ENCODE data around the gene UTP14A. TPM values are rescaled to one million over a fixed set of nuclear protein-coding genes. Genes with fewer than 3 reads are reported as not detected.
"Not testable (repeated sequence)": the region's sequence is repeated elsewhere in the genome, so short reads cannot be mapped to it uniquely, and the experiment has no call there.

Gene UTP14A, protein sequence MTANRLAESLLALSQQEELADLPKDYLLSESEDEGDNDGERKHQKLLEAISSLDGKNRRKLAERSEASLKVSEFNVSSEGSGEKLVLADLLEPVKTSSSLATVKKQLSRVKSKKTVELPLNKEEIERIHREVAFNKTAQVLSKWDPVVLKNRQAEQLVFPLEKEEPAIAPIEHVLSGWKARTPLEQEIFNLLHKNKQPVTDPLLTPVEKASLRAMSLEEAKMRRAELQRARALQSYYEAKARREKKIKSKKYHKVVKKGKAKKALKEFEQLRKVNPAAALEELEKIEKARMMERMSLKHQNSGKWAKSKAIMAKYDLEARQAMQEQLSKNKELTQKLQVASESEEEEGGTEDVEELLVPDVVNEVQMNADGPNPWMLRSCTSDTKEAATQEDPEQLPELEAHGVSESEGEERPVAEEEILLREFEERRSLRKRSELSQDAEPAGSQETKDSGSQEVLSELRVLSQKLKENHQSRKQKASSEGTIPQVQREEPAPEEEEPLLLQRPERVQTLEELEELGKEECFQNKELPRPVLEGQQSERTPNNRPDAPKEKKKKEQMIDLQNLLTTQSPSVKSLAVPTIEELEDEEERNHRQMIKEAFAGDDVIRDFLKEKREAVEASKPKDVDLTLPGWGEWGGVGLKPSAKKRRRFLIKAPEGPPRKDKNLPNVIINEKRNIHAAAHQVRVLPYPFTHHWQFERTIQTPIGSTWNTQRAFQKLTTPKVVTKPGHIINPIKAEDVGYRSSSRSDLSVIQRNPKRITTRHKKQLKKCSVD
- total RNA-seq: 11.7 TPM
- 1 to 10 TPM; 5.8 to 9.5 (median 8.3) TPM for polyA plus RNA-seq

DNA sequence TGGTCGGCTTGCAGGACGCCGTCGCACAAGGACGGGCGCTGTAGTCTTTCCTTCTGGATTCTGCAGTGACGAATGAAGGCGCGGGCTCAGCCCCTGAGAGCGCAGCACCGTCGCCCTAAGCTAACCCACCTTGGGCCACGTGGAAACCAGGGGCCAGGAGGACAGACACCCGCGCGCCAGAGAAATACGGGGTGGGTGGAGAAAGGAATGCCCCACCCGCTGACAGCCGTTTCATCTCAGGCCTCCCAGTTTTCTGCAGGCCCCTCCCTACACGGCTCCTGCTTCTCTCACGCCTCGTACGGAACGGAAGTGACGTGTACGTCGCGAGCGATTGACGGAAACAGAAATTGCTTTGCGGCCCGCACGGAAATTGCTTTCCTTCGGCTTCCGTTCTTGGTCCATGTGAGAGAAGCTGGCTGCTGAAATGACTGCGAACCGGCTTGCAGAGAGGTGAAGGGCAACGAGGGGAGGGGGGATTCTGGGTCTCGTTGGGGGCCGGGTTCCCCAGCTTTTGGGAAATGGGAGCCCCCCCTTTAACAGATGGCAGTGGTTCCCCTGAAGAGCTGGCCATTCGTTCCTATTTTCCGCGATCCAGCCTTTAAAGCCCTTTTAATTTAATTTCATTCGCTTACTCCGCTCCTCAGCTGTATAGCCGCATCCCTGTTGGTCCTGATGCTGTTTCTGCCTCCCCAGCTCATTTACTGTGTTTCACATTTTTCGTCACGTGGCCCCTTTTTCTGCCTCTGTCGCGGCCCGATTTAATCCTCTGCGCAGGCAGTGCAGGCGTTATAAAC, at the start of gene UTP14A:
UTP14A (plus strand) TSS at position 378 of the 794 bp plus-strand sequence; CDS start at position 425, 47 bp downstream.
- peak within 1 kb of the TSS; percentile 78 for H3K4me3 ChIP-seq (ENCODE audit: low read depth, low read length)
- peaks cover 4% of the 10 kb centered on the region for H3K27me3 Mint-ChIP-seq

DNA sequence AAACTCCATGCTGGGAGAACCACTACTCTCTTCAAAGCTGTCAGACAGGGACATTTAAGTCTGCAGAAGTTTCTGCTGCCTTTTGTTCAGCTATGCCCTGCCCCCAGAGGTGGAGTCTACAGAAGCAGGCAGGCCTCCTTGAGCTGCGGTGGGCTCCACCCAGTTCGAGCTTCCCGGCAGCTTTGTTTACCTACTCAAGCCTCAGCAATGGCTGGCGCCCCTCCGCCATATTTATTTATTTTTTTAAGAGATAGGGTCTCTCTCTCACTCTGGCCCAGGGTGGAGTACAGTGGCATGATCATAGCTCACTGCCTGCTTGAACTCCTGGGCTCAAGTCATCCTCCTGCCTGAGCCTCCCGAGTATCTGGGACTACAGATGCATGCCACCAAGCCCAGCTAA, 46.8 kb upstream of the UTP14A start:
- H3K9me3 Mint-ChIP-seq; H3K4me1 ChIP-seq (ENCODE audit: control insufficient read depth, insufficient read depth, low read length, poor library complexity, severe bottlenecking); H3K9me3 ChIP-seq (ENCODE audit: control insufficient read depth in 2 of 2, low read length in 2 of 2); H3K4me3 Mint-ChIP-seq; H3K27ac ChIP-seq (ENCODE audit: insufficient read depth, low read length, poor library complexity, severe bottlenecking); H3K4me1 Mint-ChIP-seq; H3K4me3 ChIP-seq (ENCODE audit: low read depth, low read length); H3K36me3 Mint-ChIP-seq; DNase-seq; H3K27me3 Mint-ChIP-seq; H3K27me3 ChIP-seq (ENCODE audit: control insufficient read depth, insufficient read depth, low read length); ATAC-seq (ENCODE audit: low read depth in 2 of 2); H3K36me3 ChIP-seq (ENCODE audit: control insufficient read depth, insufficient read depth, low read length): not testable (repeated sequence)
- peak overlapping the region in 1 of 3 donors; percentile 38 for H3K27ac Mint-ChIP-seq

More for the DNA sequence above, at the start of gene UTP14A:
- Mint-ChIP-seq H3K36me3 (peaks cover 6% of the 10 kb centered on the region), H3K9me3 (peaks cover 0 to 1% (median 0%) of the 10 kb centered on the region in 7 donors), H3K4me1 (peaks cover 0 to 9% (median 6%) of the 10 kb centered on the region in 4 donors), H3K4me3 (peak within 1 kb of the TSS; percentile 92 to 95 (median 93)), H3K27ac (peak within 1 kb of the TSS in 2 of 3 donors; percentile 82 to 93)
- peaks cover 22% of the 10 kb centered on the region for H3K36me3 ChIP-seq (ENCODE audit: control insufficient read depth, insufficient read depth, low read length)
- peaks cover 4% of the 10 kb centered on the region for H3K4me1 ChIP-seq (ENCODE audit: control insufficient read depth, insufficient read depth, low read length, poor library complexity, severe bottlenecking)
- DNase-seq (peak; percentile 81 to 95 (median 84)), ATAC-seq (ENCODE audit: low read depth in 2 of 2) (peak; percentile 92 to 93)
- H3K27me3 ChIP-seq (ENCODE audit: control insufficient read depth, insufficient read depth, low read length): no peaks in the 10 kb centered on the region
- no peaks in the 10 kb centered on the region for H3K9me3 ChIP-seq (ENCODE audit: control insufficient read depth in 2 of 2, low read length in 2 of 2)
- H3K27ac ChIP-seq (ENCODE audit: insufficient read depth, low read length, poor library complexity, severe bottlenecking): peak within 1 kb of the TSS; percentile 70

DNA sequence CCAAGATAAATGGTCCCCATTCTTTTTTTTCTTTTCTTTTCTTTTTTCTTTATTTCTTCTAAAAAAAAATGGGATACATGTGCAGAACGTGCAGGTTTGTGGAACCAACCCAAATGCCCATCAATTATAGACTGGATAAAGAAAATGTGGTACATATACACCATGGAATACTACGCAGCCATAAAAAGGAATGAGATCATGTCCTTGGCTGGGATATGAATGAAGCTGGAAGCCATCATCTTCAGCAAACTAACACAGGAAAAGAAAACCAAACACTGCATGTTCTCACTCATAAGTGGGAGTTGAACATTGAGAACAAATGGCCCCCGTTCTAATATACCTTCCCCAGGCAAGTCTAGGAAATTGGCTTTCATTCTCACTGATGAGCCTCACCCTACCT, 39.6 kb upstream of the UTP14A start:
- H3K4me1 Mint-ChIP-seq; H3K36me3 Mint-ChIP-seq; H3K4me1 ChIP-seq (ENCODE audit: control insufficient read depth, insufficient read depth, low read length, poor library complexity, severe bottlenecking); H3K27ac Mint-ChIP-seq; H3K27ac ChIP-seq (ENCODE audit: insufficient read depth, low read length, poor library complexity, severe bottlenecking); H3K9me3 Mint-ChIP-seq; H3K4me3 ChIP-seq (ENCODE audit: low read depth, low read length); H3K9me3 ChIP-seq (ENCODE audit: control insufficient read depth in 2 of 2, low read length in 2 of 2); H3K4me3 Mint-ChIP-seq; DNase-seq; H3K36me3 ChIP-seq (ENCODE audit: control insufficient read depth, insufficient read depth, low read length); ATAC-seq (ENCODE audit: low read depth in 2 of 2); H3K27me3 ChIP-seq (ENCODE audit: control insufficient read depth, insufficient read depth, low read length): not testable (repeated sequence)
- peaks cover 12% of the 10 kb centered on the region for H3K27me3 Mint-ChIP-seq

DNA sequence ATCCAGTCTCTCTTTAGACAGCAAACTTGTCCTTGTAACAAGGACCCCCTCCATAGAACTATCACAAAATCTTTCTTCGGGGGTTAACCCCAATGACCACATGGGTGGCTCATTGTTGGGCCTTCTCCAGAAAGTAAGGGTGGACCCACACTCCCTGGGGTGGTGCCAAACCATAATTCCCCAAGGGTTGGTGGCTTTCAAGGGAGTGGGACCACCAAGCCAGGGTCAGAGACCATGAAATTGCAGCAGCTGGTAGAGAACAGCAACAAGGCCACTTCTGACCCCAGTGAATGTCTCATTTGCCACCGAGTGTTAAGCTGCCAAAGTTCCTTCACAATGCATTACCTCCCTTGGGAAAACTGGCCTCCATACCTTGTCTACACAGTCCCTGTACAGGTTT, 33.4 kb upstream of the UTP14A start:
- ATAC-seq (ENCODE audit: low read depth in 2 of 2) (no peak), DNase-seq (no peak)
- H3K27me3 Mint-ChIP-seq: peaks cover 6% of the 10 kb centered on the region
- H3K27ac Mint-ChIP-seq: no peak overlapping the region
- H3K4me1 Mint-ChIP-seq: no peaks in the 10 kb centered on the region
- Histone ChIP-seq H3K36me3 (ENCODE audit: control insufficient read depth, insufficient read depth, low read length) (no peaks in the 10 kb centered on the region), H3K27me3 (ENCODE audit: control insufficient read depth, insufficient read depth, low read length) (no peaks in the 10 kb centered on the region), H3K27ac (ENCODE audit: insufficient read depth, low read length, poor library complexity, severe bottlenecking) (no peak overlapping the region), H3K4me3 (ENCODE audit: low read depth, low read length) (no peak overlapping the region), H3K4me1 (ENCODE audit: control insufficient read depth, insufficient read depth, low read length, poor library complexity, severe bottlenecking) (no peaks in the 10 kb centered on the region), H3K9me3 (ENCODE audit: control insufficient read depth in 2 of 2, low read length in 2 of 2) (no peaks in the 10 kb centered on the region)
- H3K9me3 Mint-ChIP-seq: no peaks in the 10 kb centered on the region
- H3K4me3 Mint-ChIP-seq: peak overlapping the region in 1 of 4 donors; percentile 40
- H3K36me3 Mint-ChIP-seq: no peaks in the 10 kb centered on the region

GRCh38 chrX:129875669-129876068, 30.3 kb upstream of the UTP14A start:
- H3K27me3 ChIP-seq (ENCODE audit: control insufficient read depth, insufficient read depth, low read length): no peaks in the 10 kb centered on the region
- Mint-ChIP-seq H3K4me1 (no peaks in the 10 kb centered on the region), H3K27ac (no peak overlapping the region), H3K4me3 (no peak overlapping the region), H3K36me3 (no peaks in the 10 kb centered on the region), H3K27me3 (peaks cover 6% of the 10 kb centered on the region), H3K9me3 (peaks cover 0 to 2% (median 0%) of the 10 kb centered on the region in 7 donors)
- no peaks in the 10 kb centered on the region for H3K36me3 ChIP-seq (ENCODE audit: control insufficient read depth, insufficient read depth, low read length)
- no peaks in the 10 kb centered on the region for H3K4me1 ChIP-seq (ENCODE audit: control insufficient read depth, insufficient read depth, low read length, poor library complexity, severe bottlenecking)
- no peak overlapping the region for H3K4me3 ChIP-seq (ENCODE audit: low read depth, low read length)
- DNase-seq (no peak), ATAC-seq (ENCODE audit: low read depth in 2 of 2) (no peak)
- no peak overlapping the region for H3K27ac ChIP-seq (ENCODE audit: insufficient read depth, low read length, poor library complexity, severe bottlenecking)
- no peaks in the 10 kb centered on the region for H3K9me3 ChIP-seq (ENCODE audit: control insufficient read depth in 2 of 2, low read length in 2 of 2)

GRCh38 chrX:129876771-129877305, 29.1 kb upstream of the UTP14A start:
- Histone ChIP-seq H3K36me3 (ENCODE audit: control insufficient read depth, insufficient read depth, low read length) (no peaks in the 10 kb centered on the region), H3K4me3 (ENCODE audit: low read depth, low read length) (no peak overlapping the region), H3K4me1 (ENCODE audit: control insufficient read depth, insufficient read depth, low read length, poor library complexity, severe bottlenecking) (no peaks in the 10 kb centered on the region), H3K9me3 (ENCODE audit: control insufficient read depth in 2 of 2, low read length in 2 of 2) (no peaks in the 10 kb centered on the region), H3K27me3 (ENCODE audit: control insufficient read depth, insufficient read depth, low read length) (no peaks in the 10 kb centered on the region), H3K27ac (ENCODE audit: insufficient read depth, low read length, poor library complexity, severe bottlenecking) (no peak overlapping the region)
- H3K4me1 Mint-ChIP-seq: no peaks in the 10 kb centered on the region
- H3K4me3 Mint-ChIP-seq: no peak overlapping the region
- H3K9me3 Mint-ChIP-seq: peaks cover 0 to 2% (median 0%) of the 10 kb centered on the region in 7 donors
- DNase-seq (no peak), ATAC-seq (ENCODE audit: low read depth in 2 of 2) (no peak)
- no peaks in the 10 kb centered on the region for H3K36me3 Mint-ChIP-seq
- H3K27ac Mint-ChIP-seq: no peak overlapping the region
- H3K27me3 Mint-ChIP-seq: no peaks in the 10 kb centered on the region

GRCh38 chrX:129877401-129877800, 28.6 kb upstream of the UTP14A start:
- peaks cover 4% of the 10 kb centered on the region for H3K27me3 Mint-ChIP-seq
- H3K9me3 Mint-ChIP-seq: peaks cover 0 to 2% (median 0%) of the 10 kb centered on the region in 7 donors
- no peak for DNase-seq

More at GRCh38 chrX:129877401-129877800, 28.6 kb upstream of the UTP14A start:
- H3K9me3 ChIP-seq (ENCODE audit: control insufficient read depth in 2 of 2, low read length in 2 of 2): no peaks in the 10 kb centered on the region
- no peaks in the 10 kb centered on the region for H3K4me1 Mint-ChIP-seq
- H3K4me1 ChIP-seq (ENCODE audit: control insufficient read depth, insufficient read depth, low read length, poor library complexity, severe bottlenecking): no peaks in the 10 kb centered on the region
- no peaks in the 10 kb centered on the region for H3K27me3 ChIP-seq (ENCODE audit: control insufficient read depth, insufficient read depth, low read length)
- no peak overlapping the region for H3K4me3 Mint-ChIP-seq
- no peak overlapping the region for H3K27ac ChIP-seq (ENCODE audit: insufficient read depth, low read length, poor library complexity, severe bottlenecking)
- no peak for ATAC-seq (ENCODE audit: low read depth in 2 of 2)
- no peak overlapping the region for H3K4me3 ChIP-seq (ENCODE audit: low read depth, low read length)
- no peaks in the 10 kb centered on the region for H3K36me3 ChIP-seq (ENCODE audit: control insufficient read depth, insufficient read depth, low read length)
- no peak overlapping the region for H3K27ac Mint-ChIP-seq
- H3K36me3 Mint-ChIP-seq: no peaks in the 10 kb centered on the region

Data from CD4-positive, CD25-positive, alpha-beta regulatory T cell (primary cell).